Raji (cell line): ENCODE results near the gene LSP1.

ENCODE experiments used
- POLR2A ChIP-seq: IDR thresholded peaks from 2 replicates; pipeline ENCODE4 v1.6.1; 2011; ENCODE audit warnings: low read depth, low read length, control low read depth; ENCODE audit not compliant: insufficient read depth

LSP1 gene

DNA sequence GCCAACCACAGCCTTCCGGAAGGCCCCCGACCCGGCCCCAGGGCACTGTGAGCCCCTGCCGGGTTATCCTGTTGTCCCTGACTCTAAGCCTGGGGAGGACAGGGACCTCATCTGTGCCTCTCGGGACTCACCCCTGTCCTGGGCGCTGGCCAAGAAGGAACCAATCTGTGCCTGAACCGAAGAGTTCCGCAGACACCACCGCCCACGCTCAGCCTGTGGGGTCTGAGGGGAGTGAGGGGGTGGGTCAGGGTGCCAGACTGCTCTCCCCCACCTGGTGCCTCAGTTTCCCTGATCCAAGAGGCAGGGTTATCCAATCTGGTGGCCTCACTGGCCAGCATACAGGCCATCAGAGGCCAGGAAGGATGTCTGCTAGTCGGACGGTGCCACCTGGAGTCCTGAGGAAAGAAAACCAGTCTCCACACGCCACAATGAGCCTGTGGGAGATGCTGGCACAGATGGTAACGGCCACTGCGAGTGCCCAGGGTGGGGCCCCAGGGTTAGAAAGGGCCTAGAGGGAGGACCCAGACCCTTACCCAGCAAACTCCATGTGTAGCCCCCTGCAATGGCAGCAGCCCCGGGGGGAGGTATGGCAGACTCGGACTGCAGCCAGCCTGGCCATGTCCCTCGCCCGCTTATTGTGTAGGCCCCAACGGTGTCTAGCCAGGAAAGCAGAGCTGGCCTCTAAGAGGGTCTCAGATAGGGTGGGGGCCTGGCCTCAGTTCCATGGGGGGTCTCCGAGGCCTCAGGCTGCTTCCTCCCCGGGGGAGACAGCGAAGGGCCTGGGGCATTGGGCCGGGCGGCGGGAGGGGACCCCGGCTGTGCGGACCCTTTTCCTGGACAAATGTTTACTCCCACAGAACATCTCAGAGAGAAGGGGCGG lies 65.8 kb downstream of the LSP1 start:
- no peak for TF ChIP-seq POLR2A

- TF ChIP-seq POLR2A: no peak
Observed at GRCh38 chr11:1919391-1920127, 66.7 kb downstream of the LSP1 start, which contains the start of gene TNNT3. Gene TNNT3 (plus strand): TSS chr11:1919703. CDS start chr11:1922875, 3,172 bp downstream.

GRCh38 chr11:1920128-1920908 lies 67.4 kb downstream of the LSP1 start:
- TF ChIP-seq POLR2A: no peak

GRCh38 chr11:1920909-1921573 lies 68.2 kb downstream of the LSP1 start:
- TF ChIP-seq POLR2A: no peak

DNA sequence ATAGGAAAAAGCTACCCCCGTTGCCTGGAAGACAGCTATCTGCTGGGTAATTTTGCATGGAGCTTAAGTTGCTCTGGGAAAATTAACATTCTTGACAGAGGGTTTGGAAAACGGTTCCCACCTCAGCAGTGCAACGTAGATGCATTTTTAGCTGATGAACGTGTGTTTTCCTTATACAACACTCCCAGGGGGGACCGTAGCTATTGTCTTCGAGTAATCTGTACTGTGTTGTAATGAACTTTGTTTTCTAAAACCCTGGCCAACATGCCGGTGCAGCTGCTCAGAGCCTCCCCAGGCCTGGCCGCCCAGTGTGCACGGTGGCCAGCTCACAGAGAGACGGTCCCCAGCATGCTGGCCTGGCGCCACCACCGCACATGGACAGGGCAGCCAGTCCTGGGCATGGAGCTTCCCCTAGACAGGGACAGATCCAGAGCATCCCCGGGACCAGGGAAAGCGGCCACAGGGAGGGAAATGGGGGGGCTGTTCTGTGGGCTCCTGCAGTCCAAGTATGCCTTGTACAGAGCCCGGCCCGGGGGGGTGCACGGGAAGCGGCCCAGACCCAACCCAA lies 68.8 kb downstream of the LSP1 start:
- TF ChIP-seq POLR2A: no peak

DNA sequence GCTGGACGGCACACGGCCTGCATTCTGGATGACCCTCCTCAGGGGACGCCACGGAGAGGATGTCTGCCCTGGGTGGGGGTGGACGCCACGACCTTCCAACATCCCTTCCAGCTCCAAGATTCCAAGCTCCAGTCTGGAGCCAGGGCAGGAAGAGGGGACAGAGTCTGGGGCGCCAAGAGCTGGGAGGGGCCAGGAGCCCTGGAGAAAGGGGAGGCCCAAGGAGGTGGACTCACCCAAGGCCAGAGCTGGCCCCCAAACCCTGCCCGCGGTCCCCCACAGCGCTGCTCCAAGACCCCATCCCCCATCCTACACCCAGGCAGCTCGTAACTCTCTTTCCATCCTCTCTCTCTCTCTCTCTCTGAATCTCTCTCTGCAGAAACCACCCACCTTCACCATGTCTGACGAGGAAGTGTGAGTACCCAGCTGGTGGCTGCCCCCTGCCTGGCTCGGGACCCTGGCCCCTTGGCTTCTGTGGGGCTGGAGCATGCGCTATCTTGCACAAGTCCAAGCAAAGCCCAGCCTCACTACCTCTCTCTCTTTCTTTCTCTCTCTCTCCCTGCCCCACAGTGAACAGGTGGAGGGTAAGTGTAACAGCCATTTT lies 69.7 kb downstream of the LSP1 start:
- no peak for TF ChIP-seq POLR2A

DNA sequence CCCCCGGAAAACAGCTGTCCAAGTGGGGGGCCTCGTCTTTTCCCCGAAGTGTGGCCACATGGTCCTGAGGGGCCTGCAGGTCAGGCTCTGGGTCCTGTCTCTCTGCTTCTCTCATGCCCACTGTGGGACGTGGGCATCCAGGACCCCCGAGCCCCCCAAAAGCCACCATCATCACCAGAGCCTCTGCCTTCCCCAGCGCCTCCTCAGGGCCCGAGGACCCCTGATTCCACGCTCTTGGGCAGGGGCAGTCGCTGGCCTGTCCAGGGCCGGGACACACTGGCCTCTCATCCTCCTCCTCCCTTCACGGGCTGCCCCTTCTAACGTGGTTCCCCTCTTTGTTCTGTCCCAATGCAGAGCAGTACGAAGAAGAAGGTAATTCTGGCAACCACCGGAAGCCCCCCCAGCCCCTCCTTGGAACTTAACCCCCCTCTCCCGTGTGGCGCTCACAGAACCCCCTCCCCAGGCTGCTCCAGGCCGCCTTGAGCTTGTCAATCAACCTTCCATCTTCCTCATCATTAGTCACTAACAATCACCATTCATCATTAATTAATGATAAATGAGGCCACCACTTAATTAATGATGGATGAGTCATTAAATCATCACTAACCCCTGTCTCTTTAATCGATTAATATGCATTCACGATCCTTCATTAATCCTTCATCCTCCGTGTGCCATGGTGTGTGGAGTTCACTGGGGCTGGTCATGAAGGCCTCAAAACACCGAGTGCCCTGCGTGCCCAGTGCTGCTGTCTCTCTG lies 70.5 kb downstream of the LSP1 start:
- TF ChIP-seq POLR2A: no peak

DNA sequence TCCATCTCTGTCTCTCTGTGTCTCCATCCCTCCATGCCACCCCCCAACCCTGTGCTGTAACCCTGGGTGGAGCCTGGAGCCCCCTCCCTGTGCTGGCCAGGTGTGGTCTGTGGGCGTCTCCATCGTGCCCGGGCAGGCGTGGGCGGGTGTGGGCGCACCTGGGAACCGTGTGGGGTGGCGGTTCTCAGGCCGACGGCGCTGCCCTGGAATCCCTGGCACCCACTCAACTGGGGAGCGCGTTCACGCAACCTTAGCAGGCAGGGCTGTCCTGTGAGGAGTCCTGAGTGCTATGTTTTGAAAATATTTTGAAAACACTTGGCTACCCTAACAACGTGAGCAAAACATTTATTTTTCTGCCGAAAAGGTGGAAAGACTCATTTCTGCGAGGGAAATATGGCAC lies 71.3 kb downstream of the LSP1 start:
- TF ChIP-seq POLR2A: no peak

- no peak for TF ChIP-seq POLR2A
Observed at GRCh38 chr11:1924646-1925372, 71.9 kb downstream of the LSP1 start.

DNA sequence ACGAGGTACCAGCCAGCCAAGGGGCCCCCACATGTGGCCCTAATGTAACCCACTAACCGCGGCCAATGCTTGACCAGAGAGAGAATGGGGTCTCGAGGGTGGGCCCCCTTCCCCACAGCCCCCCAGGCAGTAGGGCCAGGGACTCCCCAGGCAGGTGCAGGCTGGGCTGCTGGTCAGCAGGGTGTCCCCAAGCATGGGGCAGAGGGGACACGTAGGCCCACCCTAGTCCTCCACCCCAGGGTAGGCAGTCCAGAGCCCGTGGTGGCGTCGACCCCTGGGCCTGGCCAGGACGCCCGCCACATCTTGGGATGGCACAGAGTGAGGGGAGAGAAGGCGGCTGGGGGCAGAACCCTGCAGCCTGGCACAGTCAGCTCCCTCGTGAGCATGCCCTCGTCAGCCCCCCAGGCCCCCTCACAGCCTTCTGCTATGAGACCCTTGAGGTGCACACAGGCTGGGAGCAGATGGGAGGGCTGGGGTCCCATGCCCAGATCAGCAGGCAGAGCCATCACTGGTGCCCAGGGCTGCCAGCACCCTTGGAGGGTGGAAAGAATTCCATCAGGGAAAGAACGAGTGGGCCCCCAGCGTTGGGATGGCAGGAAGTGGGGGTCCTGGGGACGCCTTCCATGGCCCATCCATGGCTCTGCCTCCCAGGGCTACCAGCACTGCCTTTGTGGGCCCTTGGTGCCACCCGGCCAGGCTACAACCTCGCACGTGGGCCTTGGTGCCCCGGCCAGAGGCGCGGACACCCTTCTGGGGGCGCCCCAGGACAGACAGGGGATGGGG lies 72.7 kb downstream of the LSP1 start:
- no peak for TF ChIP-seq POLR2A

DNA sequence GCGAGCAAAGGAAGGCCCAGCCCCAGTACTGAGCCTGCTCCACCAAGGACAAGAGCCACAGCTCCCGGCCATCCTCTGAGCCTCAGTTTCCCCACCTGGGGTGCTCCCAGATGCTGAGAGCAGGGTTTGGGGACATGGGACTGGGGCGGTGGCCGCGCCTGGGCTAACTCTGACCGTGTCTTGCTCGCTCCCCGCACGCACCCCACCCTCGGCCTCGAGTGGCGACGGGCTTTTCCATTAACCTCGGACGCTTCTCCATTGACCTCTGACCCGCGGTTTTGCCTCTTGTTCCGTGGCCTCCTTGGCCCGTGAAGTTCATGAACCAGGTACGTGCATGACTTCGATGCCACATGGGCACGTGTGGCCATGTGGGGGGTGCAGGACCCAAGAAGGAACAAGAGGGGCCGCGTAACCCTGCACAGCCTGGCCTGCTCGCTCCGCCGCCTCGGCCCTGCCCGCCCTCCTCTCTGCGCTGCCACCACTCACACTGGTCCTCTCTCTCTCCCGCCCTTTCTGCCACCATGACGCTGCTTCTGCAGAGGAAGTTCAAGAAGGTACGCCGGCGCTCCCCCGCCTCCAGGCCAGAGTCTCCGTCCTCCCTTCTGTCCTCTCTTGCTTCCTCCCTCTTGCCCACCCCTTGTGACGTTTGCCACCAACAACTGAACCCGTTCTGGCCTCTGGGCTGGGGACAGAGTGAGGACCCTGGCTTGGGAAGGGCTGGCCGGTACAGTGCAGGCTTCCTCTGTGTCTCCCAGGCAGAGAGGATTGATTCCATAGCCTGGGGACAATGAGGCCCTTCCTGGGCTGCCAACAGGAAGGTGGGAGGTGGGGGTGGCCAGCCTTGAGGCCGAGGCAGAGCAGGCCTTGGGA lies 73.5 kb downstream of the LSP1 start:
- TF ChIP-seq POLR2A: no peak
